Activated T-helper 17 cell treated with anti-CD3 and anti-CD28 coated beads, Interleukin-2, amount 50 U/mL, for 72 hours (primary cell): ENCODE data around the gene STK40. TPM values are rescaled to one million over a fixed set of nuclear protein-coding genes. Genes with fewer than 3 reads are reported as not detected.

Experiments used
- total RNA-seq, 2 donors: library from RNA; stranded (reverse); gene quantifications; one replicate each; pipeline ENCODE4 v1.2.3, GENCODE V29; 2022

The STK40 gene
- total RNA-seq, 2 donors from 2014 or later = 44.1 to 56.8 TPM

Other genes with a start within 250 kb of the STK40 start
- gene TRAPPC3, start 236.4 kb downstream of the STK40 start, total RNA-seq = 10 to 100 TPM; 47.8 to 72.6 TPM
- 100 to 1,000 TPM in 1 of 2 donors, 10 to 100 TPM in 1; 97.9 to 164 TPM for gene MAP7D1, start 229.8 kb downstream of the STK40 start, total RNA-seq
- gene THRAP3, start 161.5 kb downstream of the STK40 start, total RNA-seq = 100 to 1,000 TPM; 115 to 152 TPM
- gene SH3D21, start 79.6 kb downstream of the STK40 start, total RNA-seq = 100 to 1,000 TPM in 1 of 2 donors, 10 to 100 TPM in 1; 24.4 to 245 TPM
- 1 to 10 TPM; 2.5 to 5.6 TPM for gene EVA1B, start 62.3 kb downstream of the STK40 start, total RNA-seq
- gene LSM10, start 12.0 kb upstream of the STK40 start, total RNA-seq = 10 to 100 TPM; 24.6 to 59.6 TPM
- 1 to 10 TPM; 1.5 to 1.8 TPM for gene OSCP1, start 64.5 kb upstream of the STK40 start, total RNA-seq
- gene MRPS15, start 78.5 kb upstream of the STK40 start, total RNA-seq = 100 to 1,000 TPM in 1 of 2 donors, 10 to 100 TPM in 1; 57.3 to 128 TPM
- gene CSF3R, start 97.0 kb upstream of the STK40 start, total RNA-seq = under 1 TPM in 1 of 2 donors, not detected in 1; 0.90 TPM